PC-3 (cell line): Measurements from ENCODE around the gene ZNF516. TPM values are rescaled to one million over a fixed set of nuclear protein-coding genes. Genes with fewer than 3 reads are reported as not detected.

Source experiments
- ATAC-seq: fragments of 200-7000 bp; cut with Tn5 transposase; 2 replicates; pipeline ENCODE4 v1.9.1; 2020; ENCODE audit warnings: mild to moderate bottlenecking, moderate library complexity
- BruUV-seq: library from RNA; stranded (reverse); fragments of 400-500 nt; replicated peaks from 2 replicates; lab custom pipeline; 2021; lab: Mats Ljungman, UMichigan
- CTCF ChIA-PET: fragments of 300-600 bp; sonication (Branson Sonifier 250); formaldehyde crosslinking; loops from one replicate; lab custom pipeline; 2022; ENCODE audit warnings: antibody characterized with exemption; lab: Charles Lee
- POLR2A ChIA-PET: fragments of 300-600 bp; sonication (Branson Sonifier 250); formaldehyde crosslinking; loops from one replicate; lab custom pipeline; 2022; ENCODE audit warnings: antibody characterized with exemption; ENCODE audit not compliant: unreplicated experiment; lab: Charles Lee
- DNase-seq: peaks from one replicate; pipeline ENCODE4 v3.0.0-alpha.2; 2015
- H2AFZ ChIP-seq: fragments of 300-600 bp; sonication (generic); 2 replicates; pipeline ENCODE4 v1.6.0; 2016; ENCODE audit warnings: antibody characterized with exemption, low read length
- H3F3A ChIP-seq: fragments of 300-600 bp; sonication (generic); one replicate; pipeline ENCODE4 v1.6.0; 2017; ENCODE audit warnings: antibody characterized with exemption, low read length, control low read depth, mild to moderate bottlenecking; ENCODE audit not compliant: unreplicated experiment
- H3K27ac ChIP-seq: fragments of 300-600 bp; sonication (generic); 2 replicates; pipeline ENCODE4 v1.5.1; 2016; ENCODE audit warnings: mild to moderate bottlenecking, low read length
- H3K27me3 ChIP-seq: fragments of 300-600 bp; sonication (generic); 2 replicates; pipeline ENCODE4 v1.6.1; 2016; ENCODE audit warnings: low read length, mixed read lengths
- H3K36me3 ChIP-seq: fragments of 300-600 bp; sonication (generic); 2 replicates; pipeline ENCODE4 v1.6.1; 2016; ENCODE audit warnings: low read depth, mixed run types, low read length, mixed read lengths
- H3K4me1 ChIP-seq: fragments of 300-600 bp; sonication (generic); 2 replicates; pipeline ENCODE4 v1.5.1; 2016; ENCODE audit warnings: low read length; ENCODE audit not compliant: insufficient read depth
- H3K4me2 ChIP-seq: fragments of 300-600 bp; sonication (generic); 2 replicates; pipeline ENCODE4 v1.6.0; 2016; ENCODE audit warnings: low read length
- H3K4me3 ChIP-seq: fragments of 300-600 bp; sonication (generic); 2 replicates; pipeline ENCODE4 v1.5.1; 2016; ENCODE audit warnings: mild to moderate bottlenecking, low read length, mixed read lengths
- H3K79me2 ChIP-seq: fragments of 300-600 bp; sonication (generic); 2 replicates; pipeline ENCODE4 v1.6.1; 2017; ENCODE audit warnings: low read length, mixed read lengths
- H3K9ac ChIP-seq: fragments of 300-600 bp; sonication (generic); 2 replicates; pipeline ENCODE4 v1.6.0; 2016; ENCODE audit warnings: mild to moderate bottlenecking, low read length
- H3K9me2 ChIP-seq: fragments of 300-600 bp; sonication (generic); replicated peaks from 2 replicates; pipeline ENCODE4 v1.6.1; 2016; ENCODE audit warnings: mixed run types, low read length, mixed read lengths
- H3K9me3 ChIP-seq: fragments of 300-600 bp; sonication (generic); 2 replicates; pipeline ENCODE4 v1.6.1; 2016; ENCODE audit warnings: low read length, mixed read lengths
- H4K20me1 ChIP-seq: fragments of 300-600 bp; sonication (generic); 2 replicates; pipeline ENCODE4 v1.6.1; 2016; ENCODE audit warnings: low read length, mixed read lengths
- CTCF ChIP-seq: fragments of 300-600 bp; sonication (generic); conservative IDR thresholded peaks from 2 replicates; pipeline ENCODE4 v1.5.1; 2017; ENCODE audit warnings: antibody characterized with exemption, low read depth, mild to moderate bottlenecking, low read length
- EZH2 ChIP-seq: fragments of 300-600 bp; sonication (generic); IDR thresholded peaks from one replicate; pipeline ENCODE4 v1.6.1; 2017; ENCODE audit warnings: antibody characterized with exemption, mild to moderate bottlenecking, low read length; ENCODE audit not compliant: unreplicated experiment
- EZH2phosphoT487 ChIP-seq: fragments of 300-600 bp; sonication (generic); IDR thresholded peaks from 2 replicates; pipeline ENCODE4 v1.6.1; 2018; ENCODE audit warnings: mild to moderate bottlenecking, antibody characterized with exemption, low read length, borderline replicate concordance
- intact Hi-C: fragments of 100-400 bp; cut with micrococcal nuclease; formaldehyde crosslinking; loops from 2 replicates; pipeline ENCODE4 v1.9.0; 2023
- total RNA-seq: library from RNA; depleted of rRNA; stranded (reverse); fragments of >200 nt; gene quantifications from 2 replicates; pipeline ENCODE4 v1.2.3, GENCODE V29; 2014

Gene ZNF516
- total RNA-seq, 1 experiment from 2014 or later: 4.0 TPM

- intact Hi-C loops: no loop called here
- H2AFZ ChIP-seq: no peak overlapping the region
- H3K27me3 ChIP-seq: peaks cover 24% of the 10 kb centered on the region
- no TSS peak for BruUV-seq
- no peak overlapping the region for H3K4me3 ChIP-seq
- ChIA-PET CTCF (no interaction called here), POLR2A (no interaction called here)
- DNase-seq: no peak
- no peaks in the 10 kb centered on the region for H3K9me2 ChIP-seq
- H3K4me1 ChIP-seq: peaks cover 16% of the 10 kb centered on the region
- no peaks in the 10 kb centered on the region for H3K79me2 ChIP-seq
- no peak overlapping the region for H3K4me2 ChIP-seq
- TF ChIP-seq EZH2phosphoT487 (no peak), CTCF (no peak), EZH2 (no peak)
- no peaks in the 10 kb centered on the region for H3K36me3 ChIP-seq
- no peak overlapping the region for H3K27ac ChIP-seq
- no peak for ATAC-seq
- H3F3A ChIP-seq: no peaks in the 10 kb centered on the region
- H3K9me3 ChIP-seq: no peaks in the 10 kb centered on the region
- no peak overlapping the region for H3K9ac ChIP-seq
- H4K20me1 ChIP-seq: no peaks in the 10 kb centered on the region
Observed at GRCh38 chr18:76446321-76447257, 48.5 kb downstream of the ZNF516 start.

- no peaks in the 10 kb centered on the region for H3K79me2 ChIP-seq
- DNase-seq (no peak), ATAC-seq (peak; percentile 33)
- H3F3A ChIP-seq: no peaks in the 10 kb centered on the region
- H3K4me1 ChIP-seq: peaks cover 16% of the 10 kb centered on the region
- no peaks in the 10 kb centered on the region for H4K20me1 ChIP-seq
- intact Hi-C loops: no loop called here
- ChIA-PET POLR2A (no interaction called here), CTCF (no interaction called here)
- no TSS peak for BruUV-seq
- peak overlapping the region; percentile 33; the same call in 1 of the 2 replicates for H3K27ac ChIP-seq
- H3K9me2 ChIP-seq: no peaks in the 10 kb centered on the region
- no peaks in the 10 kb centered on the region for H3K36me3 ChIP-seq
- H3K4me2 ChIP-seq: peak overlapping the region; percentile 56
- no peak for TF ChIP-seq EZH2phosphoT487
- TF ChIP-seq CTCF: no peak
- no peak for TF ChIP-seq EZH2
- no peak overlapping the region for H3K4me3 ChIP-seq
- no peak overlapping the region for H3K9ac ChIP-seq
- peaks cover 16% of the 10 kb centered on the region for H3K27me3 ChIP-seq
- no peak overlapping the region for H2AFZ ChIP-seq
- H3K9me3 ChIP-seq: no peaks in the 10 kb centered on the region
Observed at GRCh38 chr18:76445741-76446232, 49.3 kb downstream of the ZNF516 start.

GRCh38 chr18:76445275-76445674, 49.8 kb downstream of the ZNF516 start:
- Histone ChIP-seq H2AFZ (no peak overlapping the region), H3K4me3 (no peak overlapping the region), H3K4me1 (peaks cover 16% of the 10 kb centered on the region), H3K27ac (peak overlapping the region; percentile 33; the same call in 1 of the 2 replicates), H3K4me2 (peak overlapping the region; percentile 56), H3K79me2 (no peaks in the 10 kb centered on the region), H3K9me3 (no peaks in the 10 kb centered on the region), H3F3A (no peaks in the 10 kb centered on the region), H4K20me1 (no peaks in the 10 kb centered on the region), H3K9me2 (no peaks in the 10 kb centered on the region), H3K27me3 (peaks cover 11% of the 10 kb centered on the region; the same call in 1 of the 2 replicates), H3K36me3 (no peaks in the 10 kb centered on the region), H3K9ac (no peak overlapping the region)
- ChIA-PET POLR2A (no interaction called here), CTCF (no interaction called here)
- ATAC-seq: peak; percentile 82
- peak; percentile 74 for DNase-seq
- no TSS peak for BruUV-seq
- intact Hi-C loops: no loop called here
- TF ChIP-seq EZH2phosphoT487: no peak
- no peak for TF ChIP-seq EZH2
- no peak for TF ChIP-seq CTCF
